MCF 10A (cell line): ENCODE measurements around the gene GUCA1A. TPM values are rescaled to one million over a fixed set of nuclear protein-coding genes. Genes with fewer than 3 reads are reported as not detected.

Experiments
- BruUV-seq: library from RNA; stranded (reverse); fragments of 400-500 nt; replicated peaks from 2 replicates; lab custom pipeline; 2021; lab: Mats Ljungman, UMichigan
- CTCF ChIA-PET: fragments of 300-600 bp; sonication (Branson Sonifier 250); formaldehyde crosslinking; extraction: SDS; loops from one replicate; lab custom pipeline; 2021; ENCODE audit warnings: antibody characterized with exemption, inconsistent platforms; lab: Yijun Ruan, JAX
- POLR2A ChIA-PET: fragments of 300-600, 350-650 bp; sonication (Branson Sonifier 250); formaldehyde crosslinking; extraction: SDS; loops from one replicate; lab custom pipeline; 2020; ENCODE audit warnings: antibody characterized with exemption, inconsistent platforms; lab: Yijun Ruan, JAX
- DNase-seq: peaks from one replicate; pipeline ENCODE4 v3.0.0-alpha.2; 2018; ENCODE audit not compliant: unreplicated experiment
- H3K27ac Mint-ChIP-seq: one replicate; pipeline ENCODE4 v1.8.0; 2022; ENCODE audit warnings: mild to moderate bottlenecking, low read depth, mixed read lengths; ENCODE audit not compliant: unreplicated experiment
- H3K27me3 Mint-ChIP-seq: one replicate; pipeline ENCODE4 v1.8.0; 2022; ENCODE audit warnings: mixed read lengths; ENCODE audit not compliant: insufficient read depth, unreplicated experiment
- H3K36me3 Mint-ChIP-seq: one replicate; pipeline ENCODE4 v1.8.0; 2022; ENCODE audit warnings: mild to moderate bottlenecking, moderate library complexity, mixed read lengths; ENCODE audit not compliant: insufficient read depth, unreplicated experiment
- H3K4me1 Mint-ChIP-seq: one replicate; pipeline ENCODE4 v1.8.0; 2022; ENCODE audit warnings: mixed read lengths; ENCODE audit not compliant: insufficient read depth, unreplicated experiment
- H3K4me3 Mint-ChIP-seq: one replicate; pipeline ENCODE4 v1.8.0; 2022; ENCODE audit warnings: mild to moderate bottlenecking, moderate library complexity, mixed read lengths; ENCODE audit not compliant: unreplicated experiment
- H3K9me3 Mint-ChIP-seq: one replicate; pipeline ENCODE4 v1.8.0; 2022; ENCODE audit warnings: mixed read lengths; ENCODE audit not compliant: unreplicated experiment
- CTCF ChIP-seq: fragments of 200-600 bp; IDR thresholded peaks from one replicate; pipeline ENCODE4 v1.8.0; 2022; ENCODE audit warnings: antibody characterized with exemption, mild to moderate bottlenecking; ENCODE audit not compliant: unreplicated experiment
- intact Hi-C: fragments of 100-400 bp; cut with micrococcal nuclease; formaldehyde crosslinking; loops from 2 replicates; pipeline ENCODE4 v1.14.1; 2022
- total RNA-seq: library from RNA; stranded (reverse); gene quantifications from 2 replicates; pipeline ENCODE4 v1.2.3, GENCODE V29; 2022

The GUCA1A gene
- total RNA-seq, 1 experiment from 2014 or later: not detected

DNA sequence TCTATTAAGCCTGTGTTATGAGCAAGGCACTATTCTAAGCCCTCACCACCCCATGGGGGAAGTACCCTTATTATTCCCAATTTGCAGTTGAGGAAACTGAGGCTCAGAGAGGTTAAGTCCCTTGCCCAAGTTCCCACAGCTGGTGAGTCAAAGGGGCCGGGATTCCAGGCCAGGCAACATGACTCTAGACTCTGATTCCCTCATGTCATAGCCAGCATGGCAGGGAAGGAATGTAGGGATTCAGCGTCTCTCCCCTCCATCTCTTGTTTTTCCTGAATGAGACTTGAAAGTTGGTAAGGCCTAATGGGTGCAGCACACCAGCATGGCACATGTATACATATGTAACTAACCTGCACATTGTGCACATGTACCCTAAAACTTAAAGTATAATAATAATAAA, 37.4 kb upstream of the GUCA1A start:
- H3K4me3 Mint-ChIP-seq: no peak overlapping the region
- peaks cover 23% of the 10 kb centered on the region for H3K4me1 Mint-ChIP-seq
- ChIA-PET POLR2A (interaction anchor here (1.2 kb wide), 1 partner anchor 46 kb away, joined by 3 read pairs; no protein-coding TSS in a partner anchor), CTCF (interaction anchor here (1.8 to 1.9 kb wide), 2 partner anchors 19 to 29 kb away, joined by 6 to 8 read pairs; no protein-coding TSS in a partner anchor)
- DNase-seq: no peak
- no TSS peak for BruUV-seq
- H3K27ac Mint-ChIP-seq: no peak overlapping the region
- TF ChIP-seq CTCF: no peak
- no peaks in the 10 kb centered on the region for H3K9me3 Mint-ChIP-seq
- intact Hi-C loops: no loop called here
- H3K27me3 Mint-ChIP-seq: no peaks in the 10 kb centered on the region
- peaks cover 24% of the 10 kb centered on the region for H3K36me3 Mint-ChIP-seq

DNA sequence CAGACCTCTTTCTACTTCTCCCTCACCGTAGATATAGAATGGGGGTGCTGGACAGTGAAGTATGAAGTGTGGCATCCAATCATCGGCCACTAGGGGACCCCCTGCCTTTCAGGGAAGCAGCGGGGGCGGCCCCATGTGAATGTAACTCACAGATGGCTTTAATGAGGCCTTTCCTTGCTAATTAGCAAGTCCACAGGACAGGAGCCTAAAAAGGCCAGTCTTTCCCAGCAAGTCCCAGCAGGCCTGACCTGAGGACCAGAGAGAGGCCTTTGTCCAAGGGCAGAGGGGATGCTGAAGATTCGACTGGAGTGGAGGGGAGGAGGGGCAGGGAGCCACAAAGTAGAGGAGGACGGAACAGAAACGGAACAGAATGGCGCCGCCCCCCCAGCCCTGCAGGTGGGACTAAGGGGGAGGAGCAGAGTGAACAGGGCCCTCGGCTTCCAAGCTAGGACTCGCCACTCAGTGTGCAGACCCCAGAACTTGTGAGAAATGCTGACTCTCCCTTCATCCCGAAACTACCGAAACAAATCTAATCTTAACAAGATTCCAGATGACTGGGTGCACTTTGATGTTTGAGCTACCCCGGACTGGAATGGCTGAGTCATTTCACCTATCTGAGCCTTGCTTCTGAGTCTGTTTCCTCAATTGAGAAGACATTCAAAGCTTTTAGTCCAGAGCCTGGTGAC, 36.5 kb upstream of the GUCA1A start:
- Mint-ChIP-seq H3K27ac (peak overlapping the region; percentile 88), H3K4me3 (no peak overlapping the region), H3K36me3 (peaks cover 17% of the 10 kb centered on the region), H3K4me1 (peaks cover 32% of the 10 kb centered on the region), H3K9me3 (no peaks in the 10 kb centered on the region), H3K27me3 (no peaks in the 10 kb centered on the region)
- no peak for TF ChIP-seq CTCF
- CTCF ChIA-PET: interaction anchor here (0.5 to 1.9 kb wide), 10 partner anchors 12 to 411 kb away, joined by 3 to 8 read pairs (median 4); no protein-coding TSS in a partner anchor
- intact Hi-C loops: loop anchor here (1.0 kb wide), 1 partner anchor 48 kb away; no protein-coding TSS in a partner anchor
- DNase-seq: peak; percentile 53
- POLR2A ChIA-PET: interaction anchor here (0.9 to 1.8 kb wide), 8 partner anchors 14 to 88 kb away, joined by 3 to 6 read pairs (median 4); no protein-coding TSS in a partner anchor
- no TSS peak for BruUV-seq

DNA sequence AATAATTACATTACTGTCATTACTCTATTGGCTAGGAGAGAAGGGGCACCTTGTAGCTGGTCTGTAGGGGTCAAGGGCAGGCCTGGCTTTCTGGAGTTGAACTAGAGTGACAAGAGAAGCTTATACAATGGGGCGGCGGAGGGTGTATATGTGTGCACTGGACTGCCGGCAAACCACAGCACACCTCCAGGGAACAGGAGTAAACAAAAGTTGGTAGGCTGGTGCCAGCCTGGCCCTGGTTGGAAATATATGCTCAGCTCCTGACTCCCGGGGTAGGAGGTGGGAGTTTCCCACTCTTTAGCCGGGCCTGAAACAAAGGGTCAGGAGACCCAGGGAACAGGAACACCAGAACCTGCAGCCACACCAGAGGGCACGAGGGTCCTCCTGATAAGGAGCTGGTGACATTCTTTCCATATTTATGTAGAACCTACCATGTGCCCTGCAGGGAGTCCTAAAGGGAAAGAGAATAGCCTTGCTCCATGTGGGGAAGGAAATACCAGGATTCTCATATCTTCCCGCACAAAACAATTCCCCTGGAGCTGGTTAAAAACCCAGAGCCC, 35.9 kb upstream of the GUCA1A start:
- CTCF ChIA-PET: interaction anchor here (0.5 to 1.9 kb wide), 12 partner anchors 11 to 410 kb away, joined by 3 to 8 read pairs (median 4); no protein-coding TSS in a partner anchor
- peaks cover 13% of the 10 kb centered on the region for H3K36me3 Mint-ChIP-seq
- H3K27ac Mint-ChIP-seq: peak overlapping the region; percentile 88
- peaks cover 32% of the 10 kb centered on the region for H3K4me1 Mint-ChIP-seq
- no peak overlapping the region for H3K4me3 Mint-ChIP-seq
- TF ChIP-seq CTCF: no peak
- H3K27me3 Mint-ChIP-seq: no peaks in the 10 kb centered on the region
- BruUV-seq: no TSS peak
- DNase-seq: peak; percentile 43
- H3K9me3 Mint-ChIP-seq: no peaks in the 10 kb centered on the region
- POLR2A ChIA-PET: interaction anchor here (0.9 to 1.8 kb wide), 7 partner anchors 15 to 89 kb away, joined by 3 to 6 read pairs (median 5); no protein-coding TSS in a partner anchor
- intact Hi-C loops: loop anchor here (1.0 kb wide), 1 partner anchor 49 kb away; no protein-coding TSS in a partner anchor

- no peak for DNase-seq
- H3K4me3 Mint-ChIP-seq: no peak overlapping the region
- intact Hi-C loops: no loop called here
- H3K27me3 Mint-ChIP-seq: no peaks in the 10 kb centered on the region
- ChIA-PET CTCF (interaction anchor here (1.2 kb wide), 1 partner anchor 63 kb away, joined by 3 read pairs; no protein-coding TSS in a partner anchor), POLR2A (no interaction called here)
- BruUV-seq: no TSS peak
- H3K36me3 Mint-ChIP-seq: peaks cover 13% of the 10 kb centered on the region
- H3K9me3 Mint-ChIP-seq: no peaks in the 10 kb centered on the region
- no peak overlapping the region for H3K27ac Mint-ChIP-seq
- peaks cover 32% of the 10 kb centered on the region for H3K4me1 Mint-ChIP-seq
- TF ChIP-seq CTCF: no peak
Measured at GRCh38 chr6:42138190-42138589, 35.0 kb upstream of the GUCA1A start.
